ENCODE results near the gene C3. TPM values are rescaled to one million over a fixed set of nuclear protein-coding genes. Genes with fewer than 3 reads are reported as not detected.

Gene C3
- total and polyA plus RNA-seq, 2 of the 13 experiments (the other 11 are each of a cell fraction or from before 2014, with no cell fraction given): 1,455 to 6,272 TPM

- TF ChIP-seq ZNF407 (CRISPR knock-in tag; IDR thresholded peaks at IDR 0.05; ENCODE audit: not compliant biosample characterization) (peak; percentile 57), DR1 (CRISPR knock-in tag; IDR thresholded peaks at IDR 0.05) (0 out of 2 replicates have a peak, but pooled peaks have one; percentile 24)
These were observed 17.7 kb upstream of the C3 start (continued) for GRCh38 chr19:6737873-6738786.
